HCT116 (cell line): ENCODE results near the gene EIF2B2. TPM values are rescaled to one million over a fixed set of nuclear protein-coding genes. Genes with fewer than 3 reads are reported as not detected.

Experiments used
- ATAC-seq: fragments of 200-7000 bp; cut with Tn5 transposase; 2 replicates; pipeline ENCODE4 v1.9.1; 2020; ENCODE audit warnings: mild to moderate bottlenecking, moderate library complexity
- BruUV-seq: library from RNA; stranded (reverse); fragments of 400-500 nt; replicated peaks from 2 replicates; lab custom pipeline; 2021; lab: Mats Ljungman, UMichigan
- CTCF ChIA-PET: fragments of 300-600 bp; sonication (Branson Sonifier 250); formaldehyde crosslinking; loops from one replicate; lab custom pipeline; 2021; ENCODE audit warnings: antibody characterized with exemption; lab: Charles Lee
- POLR2A ChIA-PET: fragments of 300-600, 350-600 bp; sonication (Branson Sonifier 250); formaldehyde crosslinking; loops from one replicate; lab custom pipeline; 2021; ENCODE audit warnings: antibody characterized with exemption; lab: Charles Lee
- RAD21 ChIA-PET, 2 experiments: fragments of 300-600 bp; sonication (Branson Sonifier 250); formaldehyde crosslinking; loops; one replicate each; lab custom pipeline; 2023; ENCODE audit warnings: low total read pairs in 2 of 2; ENCODE audit not compliant: uncharacterized antibody in 2 of 2, unreplicated experiment in 2 of 2, low non-redundant PET in 1 of 2; lab: Charles Lee
- DNase-seq: peaks from one replicate; pipeline ENCODE4 v3.0.0-alpha.2; 2010; ENCODE audit warnings: low read depth, low spot score
- H2AFZ ChIP-seq: fragments of 200-600 bp; shearing (Covaris generic), sonication (generic); 2 replicates; pipeline ENCODE4 v1.6.1; 2017; ENCODE audit warnings: low read depth, mixed run types, mixed read lengths, antibody characterized with exemption, low read length; ENCODE audit not compliant: poor library complexity, severe bottlenecking
- H3K27ac ChIP-seq: 2 replicates; pipeline ENCODE4 v1.5.1; 2012; ENCODE audit warnings: low read depth, low read length
- H3K27me3 ChIP-seq: fragments of 200-600 bp; sonication (generic); 2 replicates; pipeline ENCODE4 v1.6.1; 2016; ENCODE audit warnings: mixed run types, low read length, mixed read lengths; ENCODE audit not compliant: insufficient read depth
- H3K36me3 ChIP-seq, 2 experiments: fragments of 200-500 bp in 1 of 2; fragments of 200-600 bp in 1 of 2; sonication (Bioruptor generic) in 1 of 2; sonication (generic) in 1 of 2; 2 replicates each; pipeline versions ENCODE4 v1.5.1 to v1.6.1; 2014 to 2016; ENCODE audit warnings: low read length in 2 of 2, inconsistent platforms in 1 of 2, mixed read lengths in 1 of 2, mixed run types in 1 of 2; ENCODE audit not compliant: insufficient read depth in 2 of 2, control insufficient read depth in 1 of 2
- H3K4me1 ChIP-seq, 2 experiments: fragments of 200-600 bp in 1 of 2; sonication (generic) in 1 of 2; 2 replicates each; pipeline versions ENCODE4 v1.5.1 to v1.6.1; 2012 to 2017; ENCODE audit warnings: low read length in 2 of 2, inconsistent platforms in 1 of 2, mild to moderate bottlenecking in 1 of 2, mixed read lengths in 1 of 2, mixed run types in 1 of 2, moderate library complexity in 1 of 2; ENCODE audit not compliant: insufficient read depth in 2 of 2, control insufficient read depth in 1 of 2
- H3K4me2 ChIP-seq: fragments of 200-600 bp; sonication (generic); 2 replicates; pipeline ENCODE4 v1.6.1; 2017; ENCODE audit warnings: mixed run types, low read length, mixed read lengths
- H3K4me3 ChIP-seq, 2 experiments: fragments of 200-600 bp in 1 of 2; sonication (generic) in 1 of 2; replicated peaks in 1 of 2; 2 replicates each; pipeline ENCODE4 v1.5.1; 2011 to 2016; ENCODE audit warnings: low read length in 2 of 2, control low read depth in 1 of 2, low read depth in 1 of 2, mild to moderate bottlenecking in 1 of 2, mixed read lengths in 1 of 2, mixed run types in 1 of 2
- H3K79me2 ChIP-seq: fragments of 200-600 bp; sonication (generic); 2 replicates; pipeline ENCODE4 v1.6.1; 2017; ENCODE audit warnings: mild to moderate bottlenecking, mixed run types, low read length, moderate library complexity, mixed read lengths; ENCODE audit not compliant: insufficient read depth
- H3K9ac ChIP-seq: fragments of 200-600 bp; sonication (generic); 2 replicates; pipeline ENCODE4 v1.6.1; 2016; ENCODE audit warnings: low read length, mixed read lengths
- H3K9me2 ChIP-seq: fragments of 200-600 bp; sonication (generic), shearing (Covaris generic); 2 replicates; pipeline ENCODE4 v1.6.1; 2017; ENCODE audit warnings: mixed run types, mild to moderate bottlenecking, moderate library complexity; ENCODE audit not compliant: insufficient read depth
- H3K9me3 ChIP-seq, 2 experiments: fragments of 200-500 bp in 1 of 2; fragments of 200-600 bp in 1 of 2; sonication (Bioruptor generic) in 1 of 2; sonication (generic) in 1 of 2; 2 replicates each; pipeline ENCODE4 v1.6.1; 2014 to 2017; ENCODE audit warnings: low read length in 2 of 2, mixed read lengths in 2 of 2, inconsistent platforms in 1 of 2, low read depth in 1 of 2, mild to moderate bottlenecking in 1 of 2, mixed run types in 1 of 2, moderate library complexity in 1 of 2; ENCODE audit not compliant: control insufficient read depth in 1 of 2, insufficient read depth in 1 of 2
- H4K20me1 ChIP-seq: fragments of 200-600 bp; sonication (generic), shearing (Covaris generic); 2 replicates; pipeline ENCODE4 v1.6.1; 2017; ENCODE audit warnings: mixed run types, mild to moderate bottlenecking, moderate library complexity; ENCODE audit not compliant: insufficient read depth
- CBX3 ChIP-seq: IDR thresholded peaks from 2 replicates; pipeline ENCODE4 v1.6.1; 2012; ENCODE audit warnings: low read depth
- EZH2phosphoT487 ChIP-seq: fragments of 200-600 bp; IDR thresholded peaks from 2 replicates; pipeline ENCODE4 v1.6.1; 2018; ENCODE audit warnings: antibody characterized with exemption, borderline replicate concordance
- POLR2A ChIP-seq: IDR thresholded peaks from 2 replicates; pipeline ENCODE4 v1.7.0; 2011; ENCODE audit warnings: borderline replicate concordance; ENCODE audit not compliant: insufficient read depth, insufficient read length; ENCODE audit errors: extremely low read depth
- POLR2AphosphoS5 ChIP-seq: IDR thresholded peaks from 2 replicates; pipeline ENCODE4 v1.6.1; 2011; ENCODE audit warnings: mild to moderate bottlenecking, low read depth, low read length, moderate library complexity
- RAD21 ChIP-seq: IDR thresholded peaks from 2 replicates; pipeline ENCODE4 v1.6.1; 2012; ENCODE audit warnings: low read depth, mild to moderate bottlenecking
- SP1 ChIP-seq: IDR thresholded peaks from 2 replicates; pipeline ENCODE4 v1.6.1; 2012; ENCODE audit warnings: low read depth
- SRF ChIP-seq: IDR thresholded peaks from 2 replicates; pipeline ENCODE4 v1.6.1; 2012; ENCODE audit warnings: low read depth
- TCF7L2 ChIP-seq: IDR thresholded peaks from 2 replicates; pipeline ENCODE4 v1.7.0; 2011; ENCODE audit warnings: borderline replicate concordance, inconsistent platforms; ENCODE audit not compliant: insufficient read depth, insufficient read length; ENCODE audit errors: extremely low read depth
- ZFX ChIP-seq: fragments of 450-650 bp; IDR thresholded peaks from 2 replicates; pipeline ENCODE4 v1.6.1; 2017
- intact Hi-C: fragments of 100-400 bp; cut with micrococcal nuclease; formaldehyde crosslinking; loops from 2 replicates; pipeline ENCODE4 v1.10.0; 2022
- total RNA-seq: library from RNA; stranded (reverse); gene quantifications from one replicate; pipeline ENCODE4 v1.2.1, GENCODE V29; 2021; ENCODE audit not compliant: unreplicated experiment
- TF ChIP-seq, protein P1 (sequence below): IDR thresholded peaks from 2 replicates; pipeline ENCODE4 v1.6.1; 2012
- TF ChIP-seq, protein P2 (sequence below): IDR thresholded peaks from 2 replicates; pipeline ENCODE4 v1.6.1; 2011; ENCODE audit warnings: mild to moderate bottlenecking, low read length, moderate library complexity; ENCODE audit not compliant: insufficient replicate concordance; ENCODE audit errors: extremely low read depth

Gene EIF2B2
- total RNA-seq, 1 experiment from 2014 or later, result 54.8 TPM

DNA sequence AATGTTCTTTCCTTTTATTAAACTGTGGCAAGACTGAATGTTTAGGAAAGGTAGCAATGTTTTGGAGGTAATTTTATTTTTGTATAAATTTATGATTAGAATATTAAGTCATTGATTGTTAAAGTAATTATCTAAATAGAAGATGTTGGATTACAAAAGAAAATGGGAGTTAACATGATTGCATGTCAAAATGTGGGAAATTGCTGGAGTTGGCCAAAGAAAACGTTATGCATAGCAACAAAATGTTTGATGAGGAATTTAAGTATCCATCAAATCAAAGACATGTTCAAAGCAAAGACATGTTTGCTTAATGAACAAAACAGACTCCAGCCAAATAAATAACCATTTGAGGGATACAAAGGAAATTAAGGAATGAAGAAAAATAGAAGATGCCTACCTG is 51.7 kb downstream of the EIF2B2 start:
- CTCF ChIA-PET, result no interaction called here
- BruUV-seq, result no TSS peak
- Histone ChIP-seq H3K4me3 (no peak overlapping the region), H3K9me3 (no peaks in the 10 kb centered on the region), H3K9me2 (no peaks in the 10 kb centered on the region), H3K4me1 (peaks cover 0 to 16% of the 10 kb centered on the region in 2 experiments; a peak in 3 of 4 replicates), H3K4me2 (no peak overlapping the region), H3K27me3 (no peaks in the 10 kb centered on the region), H2AFZ (no peak overlapping the region), H3K9ac (no peak overlapping the region), H3K79me2 (peaks cover 32% of the 10 kb centered on the region), H3K36me3 (peaks cover 0 to under 1% of the 10 kb centered on the region in 2 experiments; a peak in 1 of 4 replicates), H3K27ac (no peak overlapping the region), H4K20me1 (no peaks in the 10 kb centered on the region)
- TF ChIP-seq SRF (no peak), EZH2phosphoT487 (no peak), SP1 (no peak), TCF7L2 (no peak), ZFX (no peak)
- TF ChIP-seq, protein P1, sequence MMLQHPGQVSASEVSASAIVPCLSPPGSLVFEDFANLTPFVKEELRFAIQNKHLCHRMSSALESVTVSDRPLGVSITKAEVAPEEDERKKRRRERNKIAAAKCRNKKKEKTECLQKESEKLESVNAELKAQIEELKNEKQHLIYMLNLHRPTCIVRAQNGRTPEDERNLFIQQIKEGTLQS, result no peak
- POLR2A ChIA-PET, result no interaction called here
- no peak for DNase-seq
- RAD21 ChIA-PET, result no interaction called here
- intact Hi-C loops, result no loop called here
- ATAC-seq, result no peak

DNA sequence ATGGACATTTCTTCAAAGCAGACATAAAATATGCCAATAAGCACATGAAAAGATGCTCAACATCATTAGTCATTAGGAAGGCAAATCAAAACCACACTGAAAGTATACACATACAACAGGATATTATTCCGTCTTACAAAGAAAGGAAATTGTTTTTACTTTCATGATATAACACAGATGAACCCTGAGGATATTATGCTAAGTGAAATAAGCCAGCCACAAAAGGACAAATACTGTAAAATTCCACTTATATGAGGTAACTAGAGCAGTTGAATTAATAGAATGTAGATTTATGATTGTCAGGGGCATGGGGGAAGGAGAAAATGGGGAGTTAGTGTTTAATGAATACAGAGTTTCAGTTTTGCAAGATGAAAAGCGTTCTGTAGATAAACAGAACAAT is 56.9 kb downstream of the EIF2B2 start:
- Histone ChIP-seq H3K9ac (no peak overlapping the region), H3K9me2 (no peaks in the 10 kb centered on the region), H3K79me2 (peaks cover 57% of the 10 kb centered on the region), H3K27me3 (no peaks in the 10 kb centered on the region), H2AFZ (no peak overlapping the region), H3K4me2 (no peak overlapping the region), H3K4me3 (no peak overlapping the region), H3K9me3 (no peaks in the 10 kb centered on the region)
- DNase-seq, result no peak
- POLR2A ChIA-PET, result no interaction called here
- RAD21 ChIA-PET, result no interaction called here
- intact Hi-C loops, result no loop called here
- TF ChIP-seq POLR2AphosphoS5, result no peak
- no peak for TF ChIP-seq RAD21
- TF ChIP-seq, protein P2, sequence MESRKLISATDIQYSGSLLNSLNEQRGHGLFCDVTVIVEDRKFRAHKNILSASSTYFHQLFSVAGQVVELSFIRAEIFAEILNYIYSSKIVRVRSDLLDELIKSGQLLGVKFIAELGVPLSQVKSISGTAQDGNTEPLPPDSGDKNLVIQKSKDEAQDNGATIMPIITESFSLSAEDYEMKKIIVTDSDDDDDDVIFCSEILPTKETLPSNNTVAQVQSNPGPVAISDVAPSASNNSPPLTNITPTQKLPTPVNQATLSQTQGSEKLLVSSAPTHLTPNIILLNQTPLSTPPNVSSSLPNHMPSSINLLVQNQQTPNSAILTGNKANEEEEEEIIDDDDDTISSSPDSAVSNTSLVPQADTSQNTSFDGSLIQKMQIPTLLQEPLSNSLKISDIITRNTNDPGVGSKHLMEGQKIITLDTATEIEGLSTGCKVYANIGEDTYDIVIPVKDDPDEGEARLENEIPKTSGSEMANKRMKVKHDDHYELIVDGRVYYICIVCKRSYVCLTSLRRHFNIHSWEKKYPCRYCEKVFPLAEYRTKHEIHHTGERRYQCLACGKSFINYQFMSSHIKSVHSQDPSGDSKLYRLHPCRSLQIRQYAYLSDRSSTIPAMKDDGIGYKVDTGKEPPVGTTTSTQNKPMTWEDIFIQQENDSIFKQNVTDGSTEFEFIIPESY, result no peak
- TF ChIP-seq POLR2A, result no peak
- no peak for TF ChIP-seq CBX3
- TF ChIP-seq, all 23 proteins: peak for 0
- CTCF ChIA-PET, result no interaction called here
- peaks cover 2 to 20% of the 10 kb centered on the region in 2 experiments; a peak in 1 of 4 replicates for H3K36me3 ChIP-seq
- no peak for ATAC-seq
- peaks cover 5 to 13% of the 10 kb centered on the region in 2 experiments; a peak in 2 of 4 replicates for H3K4me1 ChIP-seq
- BruUV-seq, result no TSS peak
- H4K20me1 ChIP-seq, result no peaks in the 10 kb centered on the region
- no peak overlapping the region for H3K27ac ChIP-seq
